Esophagus squamous epithelium (tissue), 4 donors: ENCODE data around the gene C5AR2.

Experiments
- POLR2A ChIP-seq, 4 donors: fragments of 450-650 bp; IDR thresholded peaks; one replicate each; pipeline ENCODE4 v1.6.1; 2017; ENCODE audit warnings: antibody characterized with exemption in 4 of 4, mild to moderate bottlenecking in 4 of 4, moderate library complexity in 3 of 4
- TF ChIP-seq, protein P1 (sequence below), 6 experiments: fragments of 450-650 bp in 4 of 6; fragments of 200-600 bp in 2 of 6; sonication (generic) in 2 of 6; IDR thresholded peaks; one replicate each; pipeline ENCODE4 v1.5.1; 2016 to 2019; ENCODE audit warnings: antibody characterized with exemption in 6 of 6, mild to moderate bottlenecking in 4 of 6, moderate library complexity in 4 of 6

DNA sequence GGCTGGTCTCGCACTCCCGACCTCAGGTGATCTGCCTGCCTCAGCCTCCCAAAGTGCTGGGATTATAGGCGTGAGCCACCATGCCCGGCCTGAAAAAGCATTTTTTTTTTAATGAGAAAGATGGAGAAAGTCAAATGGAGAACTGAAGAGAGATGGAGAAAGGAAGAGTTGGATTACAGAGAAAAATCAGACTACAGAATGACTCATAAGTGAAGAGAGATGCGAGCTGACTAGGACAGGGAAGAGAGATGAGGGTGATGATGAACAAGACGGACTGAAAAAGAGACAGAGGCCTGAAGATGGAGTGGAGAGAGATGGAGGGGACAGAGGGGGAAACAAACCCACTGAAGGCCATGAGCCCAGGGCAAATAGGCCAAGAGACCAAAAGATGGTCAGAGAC, 18.7 kb downstream of the C5AR2 start:
- TF ChIP-seq, protein P1, sequence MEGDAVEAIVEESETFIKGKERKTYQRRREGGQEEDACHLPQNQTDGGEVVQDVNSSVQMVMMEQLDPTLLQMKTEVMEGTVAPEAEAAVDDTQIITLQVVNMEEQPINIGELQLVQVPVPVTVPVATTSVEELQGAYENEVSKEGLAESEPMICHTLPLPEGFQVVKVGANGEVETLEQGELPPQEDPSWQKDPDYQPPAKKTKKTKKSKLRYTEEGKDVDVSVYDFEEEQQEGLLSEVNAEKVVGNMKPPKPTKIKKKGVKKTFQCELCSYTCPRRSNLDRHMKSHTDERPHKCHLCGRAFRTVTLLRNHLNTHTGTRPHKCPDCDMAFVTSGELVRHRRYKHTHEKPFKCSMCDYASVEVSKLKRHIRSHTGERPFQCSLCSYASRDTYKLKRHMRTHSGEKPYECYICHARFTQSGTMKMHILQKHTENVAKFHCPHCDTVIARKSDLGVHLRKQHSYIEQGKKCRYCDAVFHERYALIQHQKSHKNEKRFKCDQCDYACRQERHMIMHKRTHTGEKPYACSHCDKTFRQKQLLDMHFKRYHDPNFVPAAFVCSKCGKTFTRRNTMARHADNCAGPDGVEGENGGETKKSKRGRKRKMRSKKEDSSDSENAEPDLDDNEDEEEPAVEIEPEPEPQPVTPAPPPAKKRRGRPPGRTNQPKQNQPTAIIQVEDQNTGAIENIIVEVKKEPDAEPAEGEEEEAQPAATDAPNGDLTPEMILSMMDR (IDR thresholded peaks at IDR 0.05), result no peak
- no peak for TF ChIP-seq POLR2A (IDR thresholded peaks at IDR 0.05)
